ENCODE results near the gene TYW5.

TYW5 gene

GRCh38 chr2:199901942-199902341 lies 53.3 kb downstream of the TYW5 start:
- DNase-seq (ENCODE audit: low read depth) = no peak
- TF ChIP-seq CTCF (IDR thresholded peaks at IDR 0.05; ENCODE audit: control insufficient read depth, extremely low read depth, insufficient read depth) = no peak
- no peak overlapping the region for H3K4me3 ChIP-seq (ENCODE audit: low read depth, low read length)

GRCh38 chr2:199896617-199897016 lies 58.7 kb downstream of the TYW5 start:
- no peak for TF ChIP-seq CTCF (IDR thresholded peaks at IDR 0.05; ENCODE audit: control insufficient read depth, extremely low read depth, insufficient read depth)
- no peak for DNase-seq (ENCODE audit: low read depth)
- H3K4me3 ChIP-seq (ENCODE audit: low read depth, low read length) = no peak overlapping the region

- DNase-seq (ENCODE audit: low read depth) = no peak
- no peak overlapping the region for H3K4me3 ChIP-seq (ENCODE audit: low read depth, low read length)
- TF ChIP-seq CTCF (IDR thresholded peaks at IDR 0.05; ENCODE audit: control insufficient read depth, extremely low read depth, insufficient read depth) = no peak
These were observed 59.9 kb downstream of the TYW5 start for GRCh38 chr2:199895406-199895805.

GRCh38 chr2:199883474-199884212 lies 71.6 kb downstream of the TYW5 start:
- DNase-seq (ENCODE audit: low read depth) = no peak
- TF ChIP-seq CTCF (IDR thresholded peaks at IDR 0.05; ENCODE audit: control insufficient read depth, extremely low read depth, insufficient read depth) = no peak
- no peak overlapping the region for H3K4me3 ChIP-seq (ENCODE audit: low read depth, low read length)

- no peak for DNase-seq (ENCODE audit: low read depth)
- no peak overlapping the region for H3K4me3 ChIP-seq (ENCODE audit: low read depth, low read length)
These were observed 72.6 kb downstream of the TYW5 start for GRCh38 chr2:199882667-199883066.

More at GRCh38 chr2:199882667-199883066, 72.6 kb downstream of the TYW5 start:
- TF ChIP-seq CTCF (IDR thresholded peaks at IDR 0.05; ENCODE audit: control insufficient read depth, extremely low read depth, insufficient read depth) = no peak
